A549 (cell line): ENCODE results near the gene MUC6. TPM values are rescaled to one million over a fixed set of nuclear protein-coding genes. Genes with fewer than 3 reads are reported as not detected.

Experiments used
- ATAC-seq, 2 experiments: fragments of 200-7000 bp in 1 of 2; fragments of >200 bp in 1 of 2; cut with Nextera tagmentation in 1 of 2; cut with Tn5 transposase in 1 of 2; 3 replicates each; pipeline versions ENCODE4 v1.8.0 to v1.9.1; 2018 to 2020; ENCODE audit warnings: mild to moderate bottlenecking in 1 of 2, moderate library complexity in 1 of 2
- CTCF ChIA-PET: fragments of 300-600 bp; sonication (Branson Sonifier 250); formaldehyde crosslinking; extraction: SDS; loops from one replicate; lab custom pipeline; 2021; ENCODE audit warnings: antibody characterized with exemption, inconsistent platforms; lab: Yijun Ruan, JAX
- POLR2A ChIA-PET: fragments of 350-600 bp; formaldehyde crosslinking; extraction: SDS; loops from one replicate; lab custom pipeline; 2021; ENCODE audit warnings: antibody characterized with exemption, inconsistent platforms; lab: Yijun Ruan, JAX
- DNase-seq, 2 experiments: peaks; one replicate each; pipeline versions ENCODE4 v3.0.0 to v3.0.0-alpha.2; 2011 to 2016; ENCODE audit warnings: low read depth in 1 of 2, low spot score in 1 of 2
- FAIRE-seq: peaks from 2 replicates; lab custom pipeline; 2011; peaks lifted over from hg19 to GRCh38; lab: Jason Lieb, UNC
- H3K27ac ChIP-seq, 2 experiments: fragments of >200 bp; sonication (Bioruptor Twin); formaldehyde crosslinking; 3 replicates each; pipeline ENCODE4 v1.5.1; 2016 to 2017
- H3K4me1 ChIP-seq: fragments of >200 bp; sonication (Bioruptor Twin); formaldehyde crosslinking; 3 replicates; pipeline ENCODE4 v1.6.1; 2016
- H3K4me2 ChIP-seq: fragments of >200 bp; sonication (Bioruptor Twin); formaldehyde crosslinking; 3 replicates; pipeline ENCODE4 v1.6.1; 2016
- H3K4me3 ChIP-seq: fragments of >200 bp; sonication (Bioruptor Twin); formaldehyde crosslinking; 3 replicates; pipeline ENCODE4 v1.5.1; 2016
- H3K9me3 ChIP-seq: fragments of >200 bp; sonication (Bioruptor Twin); formaldehyde crosslinking; 3 replicates; pipeline ENCODE4 v1.6.1; 2016
- BHLHE40 ChIP-seq: IDR thresholded peaks from 2 replicates; pipeline ENCODE4 v1.6.1; 2012; ENCODE audit warnings: low read depth, low read length, inconsistent platforms
- CBX2 ChIP-seq: fragments of 200-600 bp; sonication (generic); IDR thresholded peaks from 2 replicates; pipeline ENCODE4 v1.6.1; 2016; ENCODE audit warnings: low read depth, mild to moderate bottlenecking, borderline replicate concordance
- CBX8 ChIP-seq: fragments of 200-600 bp; sonication (generic); IDR thresholded peaks from 2 replicates; pipeline ENCODE4 v1.6.1; 2016
- CEBPB ChIP-seq, 2 experiments: fragments of >200 bp in 1 of 2; sonication (Bioruptor Twin) in 1 of 2; formaldehyde crosslinking in 1 of 2; IDR thresholded peaks; 2 replicates each; pipeline ENCODE4 v1.6.1; 2012 to 2016
- E2F6 ChIP-seq: IDR thresholded peaks from 2 replicates; pipeline ENCODE4 v1.6.1; 2012; ENCODE audit warnings: low read depth, borderline replicate concordance
- EHF ChIP-seq: fragments of 250-450 bp; sonication (Bioruptor Pico); IDR thresholded peaks from 2 replicates; pipeline ENCODE4 v1.5.0; 2020; ENCODE audit warnings: mild to moderate bottlenecking
- EHMT2 ChIP-seq: fragments of 200-600 bp; sonication (generic); IDR thresholded peaks from 2 replicates; pipeline ENCODE4 v1.6.1; 2016; ENCODE audit warnings: antibody characterized with exemption, low read depth, mild to moderate bottlenecking, moderate library complexity
- FOSL2 ChIP-seq, 2 experiments: fragments of 450-650 bp in 1 of 2; fragments of >200 bp in 1 of 2; sonication (Bioruptor Twin) in 1 of 2; formaldehyde crosslinking; IDR thresholded peaks; 2 replicates each; pipeline versions ENCODE4 v1.5.0 to v1.6.1; 2016 to 2020; ENCODE audit warnings: mild to moderate bottlenecking in 1 of 2, moderate library complexity in 1 of 2
- HDAC2 ChIP-seq: fragments of 200-600 bp; sonication (generic); IDR thresholded peaks from 2 replicates; pipeline ENCODE4 v1.6.1; 2016
- HMGXB4 ChIP-seq: fragments of 250-450 bp; sonication (Bioruptor Pico); IDR thresholded peaks from 2 replicates; pipeline ENCODE4 v1.5.0; 2021; ENCODE audit warnings: mild to moderate bottlenecking, moderate library complexity, borderline replicate concordance
- HOXB13 ChIP-seq: fragments of 250-450 bp; sonication (Bioruptor Pico); IDR thresholded peaks from 2 replicates; pipeline ENCODE4 v1.5.0; 2020; ENCODE audit warnings: low read depth, mild to moderate bottlenecking, moderate library complexity
- HOXB5 ChIP-seq: fragments of 250-450 bp; sonication (Bioruptor Pico); IDR thresholded peaks from 2 replicates; pipeline ENCODE4 v1.5.0; 2020; ENCODE audit warnings: mild to moderate bottlenecking, moderate library complexity
- JUNB ChIP-seq: fragments of >200 bp; sonication (Bioruptor Twin); formaldehyde crosslinking; IDR thresholded peaks from 2 replicates; pipeline ENCODE4 v1.6.1; 2016
- KDM1A ChIP-seq: fragments of 200-600 bp; sonication (generic); IDR thresholded peaks from 2 replicates; pipeline ENCODE4 v1.6.1; 2016; ENCODE audit warnings: low read depth, mild to moderate bottlenecking
- MAZ ChIP-seq: fragments of 150-350 bp; IDR thresholded peaks from 2 replicates; pipeline ENCODE4 v1.6.1; 2014; ENCODE audit warnings: antibody characterized with exemption, low read depth, low read length, borderline replicate concordance
- NFE2L2 ChIP-seq: fragments of 150-350 bp; conservative IDR thresholded peaks from 2 replicates; pipeline ENCODE4 v1.6.1; 2014; ENCODE audit warnings: low read length
- PHF8 ChIP-seq: fragments of 200-600 bp; sonication (generic); IDR thresholded peaks from 2 replicates; pipeline ENCODE4 v1.6.1; 2016; ENCODE audit warnings: low read depth, mild to moderate bottlenecking, antibody characterized with exemption, moderate library complexity, borderline replicate concordance
- POLR2A ChIP-seq: IDR thresholded peaks from 2 replicates; pipeline ENCODE4 v1.6.1; 2012; ENCODE audit warnings: mild to moderate bottlenecking, low read length
- RAD21 ChIP-seq, 2 experiments: fragments of >200 bp in 1 of 2; sonication (Bioruptor Twin) in 1 of 2; formaldehyde crosslinking in 1 of 2; IDR thresholded peaks in 1 of 2; conservative IDR thresholded peaks in 1 of 2; 2 replicates in 1 of 2; 3 replicates in 1 of 2; pipeline ENCODE4 v1.6.1; 2012 to 2018; ENCODE audit warnings: inconsistent platforms in 1 of 2
- RARB ChIP-seq: fragments of 250-450 bp; sonication (Bioruptor Pico); IDR thresholded peaks from 2 replicates; pipeline ENCODE4 v1.8.0; 2021; ENCODE audit warnings: mild to moderate bottlenecking, moderate library complexity
- RCOR1 ChIP-seq: fragments of 150-350 bp; IDR thresholded peaks from 2 replicates; pipeline ENCODE4 v1.6.1; 2014; ENCODE audit warnings: antibody characterized with exemption, low read length, low read depth
- REST ChIP-seq: fragments of 200-600 bp; sonication (generic); IDR thresholded peaks from 2 replicates; pipeline ENCODE4 v1.6.1; 2016; ENCODE audit warnings: antibody characterized with exemption, mild to moderate bottlenecking, moderate library complexity
- SREBF2 ChIP-seq: fragments of 450-650 bp; IDR thresholded peaks from 2 replicates; pipeline ENCODE4 v1.6.1; 2014; ENCODE audit warnings: mild to moderate bottlenecking, moderate library complexity
- TFCP2L1 ChIP-seq: fragments of 250-450 bp; sonication (Bioruptor Pico); IDR thresholded peaks from 2 replicates; pipeline ENCODE4 v1.5.0; 2021; ENCODE audit warnings: mild to moderate bottlenecking
- TP53 ChIP-seq: fragments of 250-450 bp; sonication (Bioruptor Pico); IDR thresholded peaks from 2 replicates; pipeline ENCODE4 v1.5.0; 2021; ENCODE audit warnings: mild to moderate bottlenecking, moderate library complexity
- USF2 ChIP-seq: fragments of 450-650 bp; IDR thresholded peaks from 2 replicates; pipeline ENCODE4 v1.6.1; 2014; ENCODE audit warnings: antibody characterized with exemption
- WGBS: methylation state at CpG from one replicate; pipeline ENCODE4 v1.1.6; 2017; ENCODE audit errors: missing lambda C conversion rate; 5-methylcytosine and 5-hydroxymethylcytosine counted together
- polyA plus RNA-seq, 4 experiments: library from polyadenylated mRNA; depleted of rRNA in 3 of 4; stranded (reverse); fragments of >200 nt; fragmentation: RNase III in 1 of 4; extraction: RNeasy Plus Mini Kit Qiagen cat#74134 plus additional on column Dnase treatment in 1 of 4; gene quantifications; 2 replicates in 3 of 4; 3 replicates in 1 of 4; pipeline ENCODE4 v1.2.3, GENCODE V29; 2011 to 2017

Gene MUC6
- polyA plus RNA-seq, 2 of the 4 experiments (the other 2 are of a cell fraction), result not detected

- POLR2A ChIA-PET, result no interaction called here
- H3K4me1 ChIP-seq, result no peaks in the 10 kb centered on the region
- no peaks in the 10 kb centered on the region for H3K9me3 ChIP-seq
- TF ChIP-seq CEBPB (IDR thresholded peaks at IDR 0.05), result no peak
- TF ChIP-seq NFE2L2, result no peak
- no peak for TF ChIP-seq FOSL2 (IDR thresholded peaks at IDR 0.05)
- TF ChIP-seq FOSL2 (CRISPR knock-in tag; IDR thresholded peaks at IDR 0.05), result no peak
- TF ChIP-seq HOXB5 (CRISPR knock-in tag), result no peak
- TF ChIP-seq BHLHE40, result no peak
- TF ChIP-seq TFCP2L1 (CRISPR knock-in tag), result no peak
- TF ChIP-seq EHF (CRISPR knock-in tag), result no peak
- no peak for TF ChIP-seq SREBF2
- no peak for TF ChIP-seq HDAC2
- TF ChIP-seq PHF8, result no peak
- no peak for TF ChIP-seq RARB
- TF ChIP-seq HMGXB4, result no peak
- no peak for TF ChIP-seq CBX8
- TF ChIP-seq USF2, result no peak
- no peak overlapping the region for H3K27ac ChIP-seq
- H3K4me2 ChIP-seq, result no peak overlapping the region
- CTCF ChIA-PET, result no interaction called here
- H3K4me3 ChIP-seq, result no peak overlapping the region
- DNase-seq (no peak), FAIRE-seq (no peak), ATAC-seq (no peak)
- 95% methylated on average over 38 of the region's 38 CpGs for WGBS
Observed at GRCh38 chr11:1008001-1008802, 28.3 kb downstream of the MUC6 start.

GRCh38 chr11:1007279-1007678 lies 29.2 kb downstream of the MUC6 start:
- Histone ChIP-seq H3K4me2 (no peak overlapping the region), H3K4me3 (no peak overlapping the region), H3K4me1 (no peaks in the 10 kb centered on the region), H3K27ac (no peak overlapping the region), H3K9me3 (no peaks in the 10 kb centered on the region)
- ChIA-PET CTCF (interaction anchor here (1.5 kb wide), 1 partner anchor 43 kb away, joined by 4 read pairs; no protein-coding TSS in a partner anchor), POLR2A (no interaction called here)
- no peak for TF ChIP-seq POLR2A
- TF ChIP-seq E2F6, result no peak
- TF ChIP-seq RAD21 (conservative IDR thresholded peaks at IDR 0.05 in 1 of 2, IDR thresholded peaks at IDR 0.05 in 1 of 2), result no peak
- TF ChIP-seq JUNB, result no peak
- no peak for TF ChIP-seq RCOR1
- no peak for TF ChIP-seq TFCP2L1 (CRISPR knock-in tag)
- no peak for TF ChIP-seq CBX2
- no peak for TF ChIP-seq HOXB13
- no peak for TF ChIP-seq TP53 (CRISPR knock-in tag)
- no peak for TF ChIP-seq MAZ
- no peak for TF ChIP-seq REST
- no peak for TF ChIP-seq KDM1A
- TF ChIP-seq EHMT2, result no peak
- TF ChIP-seq NFE2L2, result no peak
- FAIRE-seq (no peak), DNase-seq (no peak), ATAC-seq (no peak)
- 93% methylated on average over 10 of the region's 10 CpGs for WGBS
